Astrocyte of the cerebellum (primary cell): ENCODE measurements around the gene TOMM20L.

ENCODE experiments used
- DNase-seq: peaks from one replicate; pipeline ENCODE4 v3.0.0-alpha.2; 2011; ENCODE audit warnings: low read depth
- H3K4me3 ChIP-seq: 2 replicates; pipeline ENCODE4 v1.5.1; 2011; ENCODE audit warnings: mild to moderate bottlenecking, low read depth, low read length, moderate library complexity
- in situ Hi-C: cut with HindIII; loops from 2 replicates; pipeline ENCODE4 v1.10.0; 2017; ENCODE audit warnings: low sequenced_read_pairs
- TF ChIP-seq, protein P1 (sequence below): IDR thresholded peaks from 2 replicates; pipeline ENCODE4 v1.5.1; 2012; ENCODE audit warnings: low read length, low read depth, moderate library complexity, mild to moderate bottlenecking; ENCODE audit errors: missing control alignments

Gene TOMM20L

DNA sequence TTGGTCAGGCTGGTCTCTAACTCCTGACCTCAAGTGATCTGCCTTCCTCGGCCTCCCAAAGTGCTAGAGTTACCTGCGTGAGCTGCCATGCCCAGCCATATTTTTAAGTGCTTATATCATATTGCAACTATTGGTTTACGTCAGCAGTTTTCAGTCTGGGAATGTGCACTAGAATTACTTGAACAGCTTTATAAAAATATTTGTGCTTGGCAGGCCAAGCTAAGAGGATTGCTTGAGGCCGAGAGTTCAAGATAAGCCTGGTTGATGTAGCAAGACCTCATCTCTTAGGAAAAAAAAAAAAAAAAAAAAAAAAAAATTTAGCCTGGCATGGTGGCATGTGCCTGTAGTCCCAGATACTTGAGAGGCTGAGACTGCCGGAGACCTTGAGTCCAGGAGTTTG, 48.9 kb downstream of the TOMM20L start:
- in situ Hi-C loops: no loop called here
- no peak overlapping the region for H3K4me3 ChIP-seq
- no peak for DNase-seq
- TF ChIP-seq, protein P1, sequence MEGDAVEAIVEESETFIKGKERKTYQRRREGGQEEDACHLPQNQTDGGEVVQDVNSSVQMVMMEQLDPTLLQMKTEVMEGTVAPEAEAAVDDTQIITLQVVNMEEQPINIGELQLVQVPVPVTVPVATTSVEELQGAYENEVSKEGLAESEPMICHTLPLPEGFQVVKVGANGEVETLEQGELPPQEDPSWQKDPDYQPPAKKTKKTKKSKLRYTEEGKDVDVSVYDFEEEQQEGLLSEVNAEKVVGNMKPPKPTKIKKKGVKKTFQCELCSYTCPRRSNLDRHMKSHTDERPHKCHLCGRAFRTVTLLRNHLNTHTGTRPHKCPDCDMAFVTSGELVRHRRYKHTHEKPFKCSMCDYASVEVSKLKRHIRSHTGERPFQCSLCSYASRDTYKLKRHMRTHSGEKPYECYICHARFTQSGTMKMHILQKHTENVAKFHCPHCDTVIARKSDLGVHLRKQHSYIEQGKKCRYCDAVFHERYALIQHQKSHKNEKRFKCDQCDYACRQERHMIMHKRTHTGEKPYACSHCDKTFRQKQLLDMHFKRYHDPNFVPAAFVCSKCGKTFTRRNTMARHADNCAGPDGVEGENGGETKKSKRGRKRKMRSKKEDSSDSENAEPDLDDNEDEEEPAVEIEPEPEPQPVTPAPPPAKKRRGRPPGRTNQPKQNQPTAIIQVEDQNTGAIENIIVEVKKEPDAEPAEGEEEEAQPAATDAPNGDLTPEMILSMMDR: no peak

DNA sequence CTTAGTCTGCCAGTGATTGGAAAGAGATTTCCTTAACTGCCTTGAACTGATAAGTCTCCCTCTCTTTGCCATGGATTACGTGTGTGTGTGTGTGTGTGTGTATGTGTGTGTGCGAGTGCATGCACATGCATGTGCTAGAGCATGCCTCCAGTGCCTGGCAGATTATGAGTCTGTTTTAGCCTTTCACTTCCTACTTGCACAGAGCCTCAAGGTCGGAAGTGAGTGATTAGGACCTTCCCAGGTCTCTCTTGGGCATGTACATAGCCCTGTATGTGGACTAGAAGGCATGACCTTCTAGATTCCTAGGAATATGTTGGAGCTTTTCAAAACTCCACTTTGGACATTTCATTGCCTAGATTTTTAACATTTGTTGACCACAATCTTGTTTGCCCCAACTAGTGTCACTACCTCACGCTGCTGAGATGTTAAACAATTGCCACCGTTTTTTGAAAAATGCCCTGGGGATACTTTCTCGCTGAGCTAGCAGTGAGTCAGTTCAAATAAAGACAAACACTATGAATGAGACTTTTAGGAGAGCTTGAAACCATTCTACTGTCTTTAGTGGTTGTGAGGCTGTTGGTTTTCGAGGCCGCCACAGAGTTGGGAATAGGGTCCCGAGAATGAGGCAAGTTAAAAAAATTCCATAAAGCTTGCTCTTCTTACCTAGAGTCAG, 60.0 kb downstream of the TOMM20L start:
- in situ Hi-C loops: no loop called here
- TF ChIP-seq, protein P1: no peak
- DNase-seq: no peak
- no peak overlapping the region for H3K4me3 ChIP-seq
